GM18907 (cell line): ENCODE measurements around the gene IPPK.

Source experiments
- ATAC-seq: cut with Tn5 transposase; IDR thresholded peaks from one replicate; pipeline ENCODE4 v1.9.1; 2021; ENCODE audit warnings: mild to moderate bottlenecking, moderate library complexity; ENCODE audit not compliant: unreplicated experiment

IPPK gene

DNA sequence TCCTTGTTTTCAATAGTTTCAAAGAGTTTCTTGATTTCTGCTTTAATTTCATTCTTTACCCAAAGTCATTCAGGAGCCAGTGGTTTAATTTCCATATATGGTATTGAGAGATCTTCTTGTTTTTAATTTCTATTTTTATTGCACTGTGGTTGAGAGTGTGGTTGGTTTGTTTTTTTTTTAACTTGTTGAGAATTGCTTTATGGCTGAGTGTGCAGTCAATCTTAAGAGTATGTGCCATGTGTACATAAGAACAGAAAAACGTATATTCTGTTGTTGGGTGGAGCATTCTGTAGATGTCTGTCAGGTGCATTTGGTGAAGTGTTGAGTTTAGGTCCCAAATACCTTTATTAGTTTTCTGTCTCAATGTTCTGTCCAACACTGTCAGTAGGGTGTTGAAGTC lies 26.7 kb upstream of the IPPK start:
- no peak for ATAC-seq

DNA sequence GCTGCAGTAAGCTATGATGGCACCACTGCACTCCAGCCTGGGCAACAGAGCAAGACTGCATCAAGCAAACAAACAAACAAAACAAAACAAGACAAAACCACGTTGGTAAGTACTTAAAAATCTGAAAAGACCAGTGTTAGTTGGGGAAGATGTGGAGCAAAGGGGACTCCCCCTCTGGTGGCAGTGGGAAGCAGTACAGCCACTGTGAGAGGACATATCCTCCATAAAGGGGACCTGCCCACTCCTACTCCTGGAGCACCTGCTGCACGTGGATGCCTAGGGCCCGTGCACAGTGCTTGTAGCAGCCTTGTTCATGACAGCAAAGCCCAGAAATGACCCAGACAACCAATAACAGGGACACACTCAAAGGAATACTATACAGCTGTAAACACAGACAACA lies 17.0 kb upstream of the IPPK start:
- ATAC-seq, result no peak

DNA sequence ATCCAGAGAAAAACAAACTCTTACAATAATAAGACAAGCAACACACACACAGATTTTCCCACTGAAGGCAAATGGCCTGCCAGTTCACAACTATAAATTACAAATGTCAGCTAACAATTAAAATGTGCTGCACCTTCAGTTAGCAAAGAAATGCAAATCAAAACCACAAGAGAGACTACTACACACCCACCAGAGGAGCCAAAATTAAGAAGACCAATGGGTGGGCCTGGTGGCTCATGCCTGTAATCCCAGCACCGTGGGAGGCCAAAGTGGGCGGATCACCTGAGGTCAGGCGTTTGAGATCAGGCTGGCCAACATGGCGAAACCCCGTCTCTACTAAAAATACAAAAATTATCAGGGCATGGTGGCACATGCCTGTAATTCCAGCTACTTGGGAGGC lies 15.1 kb upstream of the IPPK start:
- ATAC-seq, result no peak

DNA sequence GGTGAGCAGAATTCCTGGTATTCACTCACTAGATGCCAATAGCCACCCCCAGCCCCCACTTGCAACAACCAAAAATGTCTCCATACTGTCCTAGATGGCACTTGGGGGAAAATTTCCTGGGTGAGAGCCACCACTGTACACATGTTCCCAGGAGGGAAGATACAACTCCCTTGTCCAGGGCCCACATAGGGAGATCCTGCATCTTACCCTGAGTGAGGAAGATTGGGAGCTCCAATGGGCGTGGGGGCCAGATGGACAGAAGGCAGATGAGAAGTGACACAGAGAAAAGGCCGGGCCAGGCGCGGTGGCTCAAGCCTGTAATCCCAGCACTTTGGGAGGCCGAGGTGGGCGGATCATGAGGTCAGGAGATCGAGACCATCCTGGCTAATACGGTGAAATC lies 12.3 kb upstream of the IPPK start:
- no peak for ATAC-seq

GRCh38 chr9:92680166-92681119 lies 10.5 kb upstream of the IPPK start:
- no peak for ATAC-seq

DNA sequence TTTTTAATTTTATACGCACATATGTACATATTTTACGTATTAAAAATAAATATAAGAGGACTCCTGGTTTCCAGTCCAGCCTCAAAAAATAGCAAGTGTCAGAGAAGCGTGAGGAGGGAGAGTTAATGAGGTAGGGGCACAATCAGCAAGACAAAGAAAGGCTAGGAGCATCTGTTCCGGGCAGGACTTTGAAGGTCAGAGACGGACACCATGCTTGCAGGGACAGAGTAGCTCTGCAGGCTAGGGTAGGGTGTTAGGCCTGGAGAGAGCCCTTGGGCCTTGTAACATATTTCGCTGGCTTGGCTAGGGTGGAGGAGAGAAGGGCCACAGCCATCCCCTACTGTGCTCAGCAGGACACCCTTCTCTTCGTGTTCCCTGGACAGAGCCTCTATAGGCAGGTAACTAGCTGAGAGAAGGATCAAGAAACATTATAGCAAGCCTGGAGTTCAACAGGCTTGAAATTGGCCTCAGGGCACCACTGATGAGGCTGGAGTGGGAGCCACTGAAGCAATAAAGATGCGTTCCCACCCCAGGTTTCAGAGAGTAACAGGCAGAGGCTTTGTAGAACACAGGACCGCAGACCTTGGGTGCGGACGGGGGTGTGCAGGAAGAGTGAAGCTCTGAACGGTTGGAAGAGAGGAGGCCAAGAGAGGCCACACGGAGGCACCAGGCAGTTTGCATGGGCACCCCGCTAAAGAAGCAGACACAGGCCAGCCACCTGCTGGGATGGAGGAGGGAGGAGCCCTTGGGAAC lies 9.7 kb upstream of the IPPK start:
- ATAC-seq, result no peak

- ATAC-seq, result no peak
Observed at GRCh38 chr9:92671323-92671722, 1.4 kb upstream of the IPPK start.

DNA sequence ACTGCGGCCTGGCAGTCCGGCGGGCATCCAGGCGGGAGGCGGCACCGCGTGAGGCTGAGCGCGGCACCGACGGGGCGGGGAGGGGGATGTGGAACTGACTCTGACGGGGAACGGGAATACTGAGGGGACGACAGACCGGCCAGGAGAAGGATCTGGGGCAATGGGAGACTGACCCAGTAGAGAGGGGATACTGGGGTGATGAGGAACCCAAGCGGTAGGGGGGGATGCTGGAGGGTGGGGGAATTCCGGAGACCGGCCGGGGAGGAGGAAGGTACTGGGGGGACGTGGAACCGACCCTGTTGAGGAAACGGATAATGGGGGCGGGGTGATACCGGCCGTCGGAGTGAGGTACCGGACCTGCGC lies 423 bp downstream of the IPPK start:
- peak; percentile 7 for ATAC-seq

DNA sequence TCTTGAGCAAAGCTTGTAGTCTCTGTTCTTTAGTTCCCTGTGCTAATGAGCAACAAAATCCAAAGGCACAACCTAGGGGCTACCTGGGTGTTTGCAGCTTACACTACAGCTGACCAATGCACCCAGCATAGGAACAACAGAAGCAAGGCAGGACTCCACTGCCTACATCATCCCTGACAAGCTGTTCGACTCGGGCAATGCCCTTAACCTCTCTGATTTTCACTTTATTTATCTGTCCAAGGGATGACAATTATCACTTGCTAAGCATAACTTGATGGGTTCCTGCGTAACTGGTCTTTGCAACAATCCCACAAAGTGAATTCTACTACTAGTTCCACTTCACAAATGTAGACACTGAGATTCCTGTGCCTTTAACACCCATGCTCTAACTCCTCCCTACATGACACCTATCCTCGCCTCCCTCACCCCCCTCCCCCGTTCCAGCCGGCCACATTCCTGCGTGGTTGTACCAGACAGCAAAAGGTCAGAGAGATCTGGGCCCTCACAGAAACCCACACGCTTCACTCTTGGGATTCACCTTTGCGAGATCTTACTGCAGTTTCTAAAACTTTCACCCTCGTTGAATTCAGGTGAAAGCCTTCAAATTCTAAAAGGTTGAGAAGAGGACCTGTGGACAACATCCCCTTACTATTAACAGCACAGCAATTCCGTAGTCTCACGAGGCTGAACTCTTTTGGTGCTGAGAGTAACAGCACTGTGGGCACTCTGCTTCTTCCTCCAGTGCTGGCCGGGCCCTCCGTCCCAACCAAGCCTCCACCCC lies 995 bp downstream of the IPPK start:
- ATAC-seq, result no peak

- no peak for ATAC-seq
Observed at GRCh38 chr9:92666912-92667532, 2.9 kb downstream of the IPPK start.

DNA sequence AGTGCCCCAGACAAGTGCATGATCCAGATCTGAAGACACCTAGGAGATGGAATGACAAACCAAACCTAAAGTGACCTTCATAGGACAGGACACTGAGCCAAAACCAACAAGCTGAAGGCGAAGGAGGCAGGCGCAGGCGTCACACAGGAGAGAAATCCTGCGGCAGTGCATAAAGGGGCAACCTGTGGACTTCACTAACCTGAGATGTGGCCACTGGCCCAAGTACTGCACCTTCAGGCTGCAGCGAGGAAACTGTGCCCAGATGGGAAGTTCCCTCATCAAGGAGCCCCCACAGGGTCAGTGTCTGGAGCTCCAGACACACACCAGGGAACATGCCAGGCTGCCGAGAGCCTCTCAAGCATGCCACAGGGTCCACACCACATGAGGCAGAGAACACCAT lies 3.7 kb downstream of the IPPK start:
- no peak for ATAC-seq

DNA sequence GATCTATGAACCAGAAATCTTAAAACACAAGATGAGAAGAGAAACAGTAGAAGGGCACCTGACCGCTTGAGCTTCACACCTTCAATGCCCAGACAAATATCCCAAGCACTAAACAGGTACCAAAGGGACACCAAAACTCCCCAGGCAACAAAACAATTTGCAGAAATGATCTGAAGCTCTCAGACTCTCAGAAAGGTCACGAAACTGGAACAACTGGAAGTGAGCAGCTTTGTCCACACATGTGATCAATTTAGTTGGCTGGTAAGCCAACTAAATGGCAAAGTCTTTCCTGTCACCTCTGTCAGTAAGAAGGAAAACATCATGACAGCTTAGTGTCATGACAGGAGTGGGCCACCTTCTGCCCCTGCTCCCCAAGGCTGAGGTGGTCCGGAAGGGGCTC lies 4.1 kb downstream of the IPPK start:
- no peak for ATAC-seq

DNA sequence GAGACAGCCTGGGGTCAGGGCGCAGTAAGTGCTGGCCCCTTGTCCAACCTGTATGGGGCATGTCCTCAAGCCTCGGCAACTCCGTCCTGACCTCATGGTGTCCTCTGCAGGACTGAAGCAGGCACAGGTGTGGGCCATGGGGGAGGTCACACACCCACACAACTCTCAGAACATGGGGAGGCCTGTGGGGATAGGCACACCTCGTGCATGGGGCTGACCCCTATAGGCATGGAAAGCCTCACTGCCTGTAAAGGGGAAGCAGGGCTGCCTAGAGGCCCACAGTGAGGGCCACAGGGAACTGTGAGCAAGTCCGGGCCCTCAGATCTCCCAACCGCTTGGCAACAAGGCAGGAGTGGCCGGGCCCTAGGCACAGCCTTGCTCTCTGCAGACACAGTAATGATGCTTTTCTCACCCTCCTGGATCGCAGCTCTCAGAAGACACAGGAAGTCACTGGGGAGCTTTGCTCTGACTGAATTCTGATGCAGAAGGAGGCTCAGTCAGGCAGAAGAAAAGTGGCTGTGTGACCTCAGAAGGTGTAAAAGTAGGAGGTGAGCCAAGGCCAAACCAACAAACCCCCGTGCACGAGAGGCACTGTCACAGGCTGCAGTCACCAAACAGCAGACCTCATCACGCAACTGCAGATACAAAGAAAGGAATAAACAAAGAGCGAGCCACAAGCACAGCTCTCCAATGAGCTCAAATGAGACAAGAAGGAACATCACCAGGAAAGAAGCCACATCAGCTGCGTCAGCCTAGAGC lies 5.4 kb downstream of the IPPK start:
- no peak for ATAC-seq

DNA sequence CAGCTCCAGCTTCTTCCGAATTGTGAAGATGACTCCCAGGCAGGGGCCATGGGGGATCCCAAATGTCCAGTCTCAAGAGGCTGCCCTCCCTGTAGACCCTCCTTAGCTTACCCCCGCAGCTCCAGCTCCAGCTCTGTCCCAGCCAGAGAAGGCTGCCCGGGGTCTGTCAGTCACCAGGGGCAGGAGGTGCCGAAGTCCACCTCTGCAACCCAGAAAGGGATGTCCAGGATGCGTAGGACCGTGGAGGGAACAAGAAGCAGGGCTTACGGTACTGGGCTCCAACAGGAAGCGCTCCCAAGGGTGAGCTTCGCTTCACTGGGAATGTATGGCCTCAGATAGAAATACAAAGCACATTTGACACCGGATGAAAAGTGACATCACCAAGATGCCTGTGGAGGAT lies 6.0 kb downstream of the IPPK start:
- no peak for ATAC-seq

DNA sequence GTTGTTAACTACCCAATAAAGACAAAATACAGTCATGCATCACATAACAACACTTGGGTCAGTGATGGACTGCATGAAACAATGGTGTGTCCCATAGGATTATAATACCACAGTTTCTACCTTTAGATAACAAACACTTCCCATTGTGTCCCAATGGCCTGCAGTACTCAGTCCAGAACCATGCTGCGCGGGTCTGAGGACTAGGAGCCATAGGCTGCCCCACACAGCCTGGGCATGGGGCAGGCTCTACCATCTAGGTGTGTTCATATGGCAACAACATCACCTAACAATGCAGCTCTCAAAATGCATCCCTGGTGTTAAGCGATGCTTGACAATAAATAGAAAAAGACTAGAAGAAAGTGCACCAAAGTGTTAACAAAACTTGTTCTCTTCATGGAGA lies 6.8 kb downstream of the IPPK start:
- ATAC-seq, result no peak

GRCh38 chr9:92661743-92662142 lies 8.2 kb downstream of the IPPK start:
- ATAC-seq, result no peak

DNA sequence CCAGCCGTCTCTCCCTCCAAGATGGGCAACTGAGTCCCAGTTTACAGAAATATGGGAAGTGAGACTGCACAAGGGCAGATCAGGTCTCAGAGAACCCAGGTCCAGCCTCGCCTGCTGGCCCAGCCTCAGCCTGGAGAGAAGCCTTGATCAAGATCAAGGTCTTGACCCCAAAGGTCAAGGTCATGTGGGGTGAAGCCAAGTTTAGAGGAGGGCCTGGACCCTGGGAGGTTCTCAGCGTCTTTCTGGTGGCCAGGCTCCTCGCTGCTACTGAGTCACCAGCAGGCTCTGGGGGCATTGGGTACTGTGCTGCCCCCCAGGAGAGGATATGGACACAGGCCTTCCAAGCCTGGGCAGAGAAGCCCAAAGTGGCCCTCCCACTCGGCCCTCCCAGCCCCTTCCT lies 8.8 kb downstream of the IPPK start:
- ATAC-seq, result no peak

GRCh38 chr9:92660266-92660665 lies 9.7 kb downstream of the IPPK start:
- no peak for ATAC-seq

GRCh38 chr9:92659601-92660000 lies 10.3 kb downstream of the IPPK start:
- no peak for ATAC-seq

DNA sequence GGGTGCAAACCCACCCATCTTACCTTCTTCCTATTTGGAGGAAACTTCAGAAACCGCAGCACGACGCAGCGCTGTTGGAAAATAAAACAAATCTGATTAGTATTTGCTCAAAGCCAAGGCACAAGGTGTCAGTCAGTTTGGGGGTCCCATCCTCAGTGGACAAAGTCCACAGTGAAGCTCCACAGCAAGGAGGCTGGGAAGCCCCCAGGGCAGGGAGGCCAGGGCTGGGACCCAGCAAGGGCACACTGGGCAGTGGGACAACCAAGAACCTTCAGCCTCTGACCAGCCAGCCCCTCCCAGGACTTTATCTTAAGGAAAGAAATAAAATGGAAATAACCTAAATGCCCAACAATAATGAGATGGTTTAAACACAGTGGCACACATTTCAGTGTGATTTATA lies 11.3 kb downstream of the IPPK start:
- no peak for ATAC-seq
